ENCODE data around the gene CACNA1C. TPM values are rescaled to one million over a fixed set of nuclear protein-coding genes. Genes with fewer than 3 reads are reported as not detected.

CACNA1C gene
- total and polyA plus RNA-seq, 2 of the 4 experiments (the other 2 are of a cell fraction): 1.6 to 2.6 TPM

DNA sequence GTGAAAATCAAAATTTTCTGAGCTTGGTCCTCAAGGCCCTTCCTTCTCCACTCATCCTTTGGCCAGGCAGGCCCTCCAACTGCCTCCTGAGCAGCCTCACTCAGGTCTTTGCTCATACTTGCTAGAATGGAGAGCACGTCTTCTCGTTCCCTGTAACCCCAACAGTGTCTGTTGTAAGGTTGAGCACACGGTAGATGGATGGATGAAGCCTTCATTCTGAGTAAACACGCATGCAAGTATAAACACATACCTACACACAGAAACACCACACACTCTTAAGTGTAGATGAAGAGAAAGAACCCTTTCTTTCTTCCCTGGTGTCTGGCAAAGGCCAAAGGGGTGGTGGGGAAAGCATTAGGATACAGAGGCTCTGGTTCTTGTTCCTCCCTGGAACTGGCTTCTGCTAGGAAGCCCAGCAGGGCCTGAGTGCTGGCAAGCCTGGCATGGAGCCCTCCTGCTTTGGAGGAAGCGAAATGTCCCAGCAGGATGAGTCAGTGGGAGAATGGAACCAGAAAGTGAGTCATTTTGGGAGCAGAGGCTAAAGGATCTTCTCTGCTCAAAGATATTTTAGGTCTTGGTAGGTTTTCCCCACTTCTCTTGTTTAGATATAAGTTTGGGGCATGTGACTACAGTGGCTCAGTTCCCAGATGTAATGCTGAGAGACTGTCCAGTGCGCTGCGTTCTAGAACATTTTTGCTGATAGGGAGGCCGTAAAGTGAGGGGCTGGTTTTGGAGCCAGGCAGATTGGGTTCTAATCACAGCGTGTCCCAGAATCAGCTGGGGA lies 127.4 kb downstream of the CACNA1C start:
- Histone ChIP-seq H3K14ac (replicated peaks; ENCODE audit: low read depth, low read length) (peak overlapping the region; percentile 91), H3K4me2 (ENCODE audit: low read depth, low read length) (peak overlapping the region; percentile 11), H2AK9ac (replicated peaks; ENCODE audit: low read depth, low read length, poor library complexity) (peak overlapping the region; percentile 87), H3K23ac (ENCODE audit: low read depth, low read length) (peak overlapping the region; percentile 83), H3K18ac (ENCODE audit: low read depth, low read length) (peak overlapping the region; percentile 75), H4K91ac (ENCODE audit: insufficient read depth, low read depth, low read length) (peak overlapping the region; percentile 94), H4K5ac (ENCODE audit: low read depth, low read length) (peak overlapping the region; percentile 55), H3K9me3 (ENCODE audit: control insufficient read depth, insufficient read depth, low read length) (no peaks in the 10 kb centered on the region), H3K9ac (ENCODE audit: low read depth, low read length) (peak overlapping the region; percentile 8; the same call in 1 of the 2 replicates), H3K4me1 (ENCODE audit: control insufficient read depth, insufficient read depth, low read length) (peaks cover 24% of the 10 kb centered on the region), H4K8ac (ENCODE audit: low read depth in 2 of 2, low read length in 2 of 2) (peak overlapping the region; percentile 28 to 80; a peak in 3 of 4 replicates), H3K27me3 (ENCODE audit: control insufficient read depth, insufficient read depth, low read length) (no peaks in the 10 kb centered on the region), H2AFZ (replicated peaks; ENCODE audit: low read length, poor library complexity) (peak overlapping the region; percentile 58), H3K56ac (ENCODE audit: extremely low read depth, insufficient read depth, low read length) (peak overlapping the region; percentile 72), H3K27ac (ENCODE audit: insufficient read depth, low read length) (peak overlapping the region; percentile 68), H4K20me1 (ENCODE audit: insufficient read depth, low read length) (no peaks in the 10 kb centered on the region), H2BK5ac (ENCODE audit: low read depth, low read length, poor library complexity, severe bottlenecking) (peak overlapping the region; percentile 67), H2BK15ac (ENCODE audit: low read depth, low read length) (peak overlapping the region; percentile 82; the same call in 2 of the 3 replicates), H3K4ac (ENCODE audit: low read depth, low read length) (peak overlapping the region; percentile 96), H3K36me3 (ENCODE audit: control insufficient read depth, insufficient read depth, low read length) (no peaks in the 10 kb centered on the region), H2BK20ac (ENCODE audit: low read depth, low read length) (peak overlapping the region; percentile 97), H2AK5ac (ENCODE audit: low read depth, low read length) (peak overlapping the region; percentile 98), H3K9me1 (ENCODE audit: insufficient read depth, low read length) (peaks cover 20% of the 10 kb centered on the region), H3K79me1 (ENCODE audit: low read depth in 1 of 2, low read length in 2 of 2) (peaks cover 0 to 21% of the 10 kb centered on the region in 2 experiments; a peak in 2 of 4 replicates), H3K4me3 (ENCODE audit: insufficient read depth, low read depth, low read length) (no peak overlapping the region), H2BK120ac (ENCODE audit: low read depth, low read length) (peak overlapping the region; percentile 94)
- in situ Hi-C loops (cut with MboI; ENCODE audit: low sequenced_read_pairs) (no loop called here), dilution Hi-C loops (cut with HindIII; ENCODE audit: low sequenced_read_pairs, unreplicated experiment) (no loop called here), intact Hi-C loops (cut with micrococcal nuclease) (loop anchor here (1.0 to 5.0 kb wide), 5 partner anchors 69 to 402 kb away; partner anchors contain the start of gene CACNA1C)
- peak; percentile 98 for DNase-seq
- peak; percentile 83 for ATAC-seq (ENCODE audit: low read depth)
- BruUV-seq (replicated peaks): no TSS peak
- TF ChIP-seq CHD1 (IDR thresholded peaks at IDR 0.05; ENCODE audit: low read depth, low read length): no peak
- TF ChIP-seq NFE2L2 (IDR thresholded peaks at IDR 0.05; ENCODE audit: low read depth, low read length): no peak
- TF ChIP-seq BHLHE40 (IDR thresholded peaks at IDR 0.05; ENCODE audit: low read depth, low read length): peak; percentile 83
- 0 out of 2 replicates have a peak, but pooled peaks have one; percentile 8 for TF ChIP-seq SMC3 (IDR thresholded peaks at IDR 0.05; ENCODE audit: low read depth, low read length)
- TF ChIP-seq, protein P1, sequence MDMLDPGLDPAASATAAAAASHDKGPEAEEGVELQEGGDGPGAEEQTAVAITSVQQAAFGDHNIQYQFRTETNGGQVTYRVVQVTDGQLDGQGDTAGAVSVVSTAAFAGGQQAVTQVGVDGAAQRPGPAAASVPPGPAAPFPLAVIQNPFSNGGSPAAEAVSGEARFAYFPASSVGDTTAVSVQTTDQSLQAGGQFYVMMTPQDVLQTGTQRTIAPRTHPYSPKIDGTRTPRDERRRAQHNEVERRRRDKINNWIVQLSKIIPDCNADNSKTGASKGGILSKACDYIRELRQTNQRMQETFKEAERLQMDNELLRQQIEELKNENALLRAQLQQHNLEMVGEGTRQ (IDR thresholded peaks at IDR 0.05; ENCODE audit: low read depth, low read length): peak; percentile 94
- TF ChIP-seq FOS (IDR thresholded peaks at IDR 0.05; ENCODE audit: low read depth, low read length): peak; percentile 98
- 0 out of 2 replicates have a peak, but pooled peaks have one; percentile 22 for TF ChIP-seq MAZ (IDR thresholded peaks at IDR 0.05; ENCODE audit: borderline replicate concordance, low read depth, low read length)
- TF ChIP-seq RFX5 (IDR thresholded peaks at IDR 0.05; ENCODE audit: low read depth, low read length): no peak
- TF ChIP-seq RCOR1 (IDR thresholded peaks at IDR 0.05; ENCODE audit: insufficient replicate concordance, low read length): no peak
- TF ChIP-seq RAD21 (IDR thresholded peaks at IDR 0.05; ENCODE audit: low read length): peak; percentile 27; the same call in 1 of the 2 replicates
- WGBS, 2 experiments (ENCODE audit: extremely low coverage in 2 of 2, insufficient read length in 1 of 2): 0% methylated on average over 1 of the region's 9 CpGs; no CpG with 5 or more reads in 1 of the 2 experiments
- ChIA-PET CTCF (interaction anchor here (1.0 kb wide), 1 partner anchor 403 kb away, joined by 3 read pairs; no protein-coding TSS in a partner anchor), POLR2A (ENCODE audit: unreplicated experiment) (no interaction called here)

Data from IMR-90 (cell line).